SK-N-MC (cell line): ENCODE data around the gene CASP4.

Source experiments
- EZH2 ChIP-seq: fragments of 200-600 bp; sonication (generic); IDR thresholded peaks from one replicate; pipeline ENCODE4 v1.6.1; 2017; ENCODE audit warnings: antibody characterized with exemption
- FOXP2 ChIP-seq: optimal IDR thresholded peaks from 2 replicates; pipeline ENCODE3; 2011; ENCODE audit warnings: mild to moderate bottlenecking, moderate library complexity; ENCODE audit not compliant: insufficient read depth; ENCODE audit errors: extremely low read length, control extremely low read depth
- POLR2AphosphoS5 ChIP-seq: IDR thresholded peaks from 2 replicates; pipeline ENCODE4 v1.6.1; 2012; ENCODE audit warnings: mild to moderate bottlenecking, low read depth, low read length, borderline replicate concordance

DNA sequence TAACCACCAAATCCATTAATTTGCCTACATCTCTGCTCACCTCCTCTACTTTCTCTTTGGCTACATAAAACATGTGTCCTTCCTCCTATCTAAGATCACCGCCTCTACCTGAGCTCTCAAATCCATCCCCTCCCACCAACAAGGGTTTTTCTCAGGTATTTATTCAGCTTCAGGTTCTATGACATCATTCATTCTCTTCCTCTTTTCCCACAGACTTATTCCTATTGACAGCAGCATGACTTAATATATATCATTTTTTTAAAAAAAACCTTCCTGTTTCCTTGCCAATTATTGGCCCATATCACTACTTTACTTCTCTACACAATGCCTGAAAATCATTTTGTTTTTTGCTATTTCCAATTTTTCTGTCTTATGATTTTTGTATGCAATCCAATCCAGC is 74.5 kb downstream of the CASP4 start:
- no peak for TF ChIP-seq EZH2
- TF ChIP-seq POLR2AphosphoS5 = no peak
- TF ChIP-seq FOXP2 = no peak
